HepG2 (cell line): ENCODE results near the gene CTAGE9. TPM values are rescaled to one million over a fixed set of nuclear protein-coding genes. Genes with fewer than 3 reads are reported as not detected.

Experiments used
- CTCF ChIP-seq: sonication (generic); formaldehyde crosslinking; IDR thresholded peaks from 2 replicates; pipeline ENCODE4 v1.5.0; 2020; ENCODE audit warnings: mild to moderate bottlenecking, missing genetic modification reagents, moderate library complexity
- EEA1 ChIP-seq: sonication (generic); formaldehyde crosslinking; IDR thresholded peaks from 2 replicates; pipeline ENCODE4 v1.5.1; 2020; ENCODE audit warnings: mild to moderate bottlenecking, missing genetic modification reagents, borderline replicate concordance
- ETS1 ChIP-seq: sonication (generic); formaldehyde crosslinking; IDR thresholded peaks from 2 replicates; pipeline ENCODE4 v1.4.0; 2020; ENCODE audit warnings: missing genetic modification reagents
- ETV6 ChIP-seq: sonication (generic); formaldehyde crosslinking; conservative IDR thresholded peaks from 2 replicates; pipeline ENCODE4 v1.4.0; 2020; ENCODE audit warnings: missing genetic modification reagents
- GABPA ChIP-seq, 2 experiments: IDR thresholded peaks; 2 replicates each; pipeline ENCODE4 v1.6.1; 2011 to 2016; ENCODE audit warnings: low read depth in 2 of 2, low read length in 1 of 2, missing biosample characterization in 1 of 2, missing genetic modification characterization in 1 of 2
- GZF1 ChIP-seq: sonication (generic); formaldehyde crosslinking; IDR thresholded peaks from 2 replicates; pipeline ENCODE4 v1.5.1; 2020; ENCODE audit warnings: mild to moderate bottlenecking, missing genetic modification reagents
- HDAC6 ChIP-seq: fragments of 200-600 bp; sonication (generic); IDR thresholded peaks from 2 replicates; pipeline ENCODE4 v1.7.0; 2017; ENCODE audit warnings: mild to moderate bottlenecking, antibody characterized with exemption, low read length, low read depth
- HINFP ChIP-seq: sonication (generic); formaldehyde crosslinking; IDR thresholded peaks from 2 replicates; pipeline ENCODE4 v1.4.0; 2020; ENCODE audit warnings: low read depth, mild to moderate bottlenecking, missing genetic modification reagents
- HMGXB4 ChIP-seq, 2 experiments: sonication (generic) in 1 of 2; formaldehyde crosslinking in 1 of 2; IDR thresholded peaks; 2 replicates each; pipeline versions ENCODE4 v1.4.0 to v1.6.1; 2018 to 2020; ENCODE audit warnings: missing genetic modification reagents in 2 of 2, borderline replicate concordance in 1 of 2, low read depth in 1 of 2, mild to moderate bottlenecking in 1 of 2, missing biosample characterization in 1 of 2
- KLF11 ChIP-seq: IDR thresholded peaks from 2 replicates; pipeline ENCODE4 v1.6.1; 2016; ENCODE audit warnings: missing compliant biosample characterization
- MBD4 ChIP-seq: IDR thresholded peaks from 2 replicates; pipeline ENCODE4 v1.6.1; 2012; ENCODE audit warnings: low read length, inconsistent platforms, borderline replicate concordance
- MLLT10 ChIP-seq: sonication (generic); formaldehyde crosslinking; IDR thresholded peaks from 2 replicates; pipeline ENCODE4 v1.4.0; 2020; ENCODE audit warnings: missing genetic modification reagents
- RARA ChIP-seq: IDR thresholded peaks from 2 replicates; pipeline ENCODE4 v1.6.1; 2016; ENCODE audit warnings: missing genetic modification reagents, missing compliant biosample characterization
- REL ChIP-seq: sonication (generic); formaldehyde crosslinking; conservative IDR thresholded peaks from 2 replicates; pipeline ENCODE4 v1.8.0; 2022; ENCODE audit warnings: mild to moderate bottlenecking, missing genetic modification reagents, moderate library complexity
- SMARCE1 ChIP-seq: fragments of 450-650 bp; IDR thresholded peaks from 2 replicates; pipeline ENCODE4 v1.6.1; 2017; ENCODE audit warnings: borderline replicate concordance
- SMYD3 ChIP-seq: sonication (generic); formaldehyde crosslinking; IDR thresholded peaks from 2 replicates; pipeline ENCODE4 v1.8.1; 2023; ENCODE audit warnings: mild to moderate bottlenecking, missing genetic modification reagents
- SRF ChIP-seq: IDR thresholded peaks from 2 replicates; pipeline ENCODE4 v1.6.1; 2011; ENCODE audit warnings: mild to moderate bottlenecking, low read depth, low read length, moderate library complexity
- SUZ12 ChIP-seq: fragments of 150-350 bp; IDR thresholded peaks from 2 replicates; pipeline ENCODE4 v1.6.1; 2014; ENCODE audit warnings: low read depth, low read length
- TFDP1 ChIP-seq: IDR thresholded peaks from 2 replicates; pipeline ENCODE4 v1.6.1; 2016; ENCODE audit warnings: missing compliant biosample characterization, missing genetic modification reagents, borderline replicate concordance
- ZBTB3 ChIP-seq: sonication (generic); formaldehyde crosslinking; IDR thresholded peaks from 2 replicates; pipeline ENCODE4 v1.4.0; 2020; ENCODE audit warnings: low read depth, mild to moderate bottlenecking, moderate library complexity, missing genetic modification reagents, borderline replicate concordance
- ZKSCAN1 ChIP-seq: fragments of 150-350 bp; IDR thresholded peaks from 2 replicates; pipeline ENCODE4 v1.6.1; 2014; ENCODE audit warnings: low read length
- ZNF549 ChIP-seq: sonication (generic); formaldehyde crosslinking; IDR thresholded peaks from 2 replicates; pipeline ENCODE4 v1.5.0; 2020; ENCODE audit warnings: missing genetic modification reagents
- ZNF652 ChIP-seq: IDR thresholded peaks from 2 replicates; pipeline ENCODE4 v1.6.1; 2016; ENCODE audit warnings: low read depth, borderline replicate concordance
- ZNF703 ChIP-seq: sonication (generic); formaldehyde crosslinking; IDR thresholded peaks from 2 replicates; pipeline ENCODE4 v1.5.1; 2020; ENCODE audit warnings: missing genetic modification reagents, mild to moderate bottlenecking, moderate library complexity, borderline replicate concordance
- polyA plus RNA-seq, 8 experiments: library from polyadenylated mRNA; depleted of rRNA in 3 of 8; stranded (reverse) in 7 of 8; unstranded in 1 of 8; fragments of >200 nt; fragmentation: Illumina TruSeq in 4 of 8; extraction: Trizol in 4 of 8; gene quantifications; 2 replicates each; pipeline versions ENCODE4 v1.2.1 to v1.2.3, GENCODE V29; 2011 to 2016; ENCODE audit warnings: low read depth in 4 of 8, missing spikeins in 1 of 8, mixed read lengths in 1 of 8; ENCODE audit not compliant: insufficient read depth in 1 of 8
- total RNA-seq, 5 experiments: library from RNA; depleted of rRNA; stranded (reverse); fragments of >200 nt; fragmentation: Illumina TruSeq; extraction: Trizol; gene quantifications; 2 replicates each; pipeline ENCODE4 v1.2.3, GENCODE V29; 2016; ENCODE audit warnings: low read depth in 1 of 5

Gene CTAGE9
- total and polyA plus RNA-seq, 2 of the 13 experiments (the other 11 are each of a cell fraction or from before 2014, with no cell fraction given) = not detected

- TF ChIP-seq ZNF549 (CRISPR knock-in tag) (no peak), HMGXB4 (CRISPR knock-in tag; IDR thresholded peaks at IDR 0.05; ENCODE audit: borderline replicate concordance in 1 of 2, low read depth in 1 of 2) (peak in 1 of 2 experiments; percentile 24; a peak in 1 of 4 replicates), ZNF652 (CRISPR knock-in tag) (no peak), SRF (no peak), REL (no peak), SMYD3 (CRISPR knock-in tag) (no peak), GZF1 (CRISPR knock-in tag) (no peak), ZBTB3 (CRISPR knock-in tag) (no peak), EEA1 (CRISPR knock-in tag) (no peak), MBD4 (no peak), ZKSCAN1 (no peak), ETS1 (CRISPR knock-in tag) (no peak), GABPA (IDR thresholded peaks at IDR 0.05; ENCODE audit: low read depth, low read length) (no peak), GABPA (CRISPR knock-in tag; IDR thresholded peaks at IDR 0.05; ENCODE audit: low read depth) (no peak), SUZ12 (no peak), KLF11 (CRISPR knock-in tag) (no peak), CTCF (CRISPR knock-in tag) (peak; percentile 93), MLLT10 (CRISPR knock-in tag) (no peak), HDAC6 (no peak), HINFP (CRISPR knock-in tag) (no peak), TFDP1 (no peak), RARA (CRISPR knock-in tag) (no peak), SMARCE1 (no peak), ZNF703 (CRISPR knock-in tag) (no peak), ETV6 (CRISPR knock-in tag) (no peak)
These were observed 15.9 kb downstream of the CTAGE9 start (continued) for GRCh38 chr6:131694832-131695426.
